DND-41 (cell line): ENCODE measurements around the gene PRKAG2.

Experiments used
- ATAC-seq: fragments of 200-7000 bp; cut with Tn5 transposase; 3 replicates; pipeline ENCODE4 v1.9.1; 2021; ENCODE audit warnings: low read depth; ENCODE audit not compliant: insufficient read depth
- DNase-seq: peaks from one replicate; pipeline ENCODE4 v3.0.0-alpha.2; 2020
- H2AFZ ChIP-seq: 2 replicates; pipeline ENCODE4 v1.6.0; 2012; ENCODE audit warnings: low read depth, low read length
- H3K27ac ChIP-seq: 2 replicates; pipeline ENCODE4 v1.5.1; 2012; ENCODE audit warnings: low read length, inconsistent platforms
- H3K27me3 ChIP-seq: fragments of 200-600 bp; sonication (generic); 2 replicates; pipeline ENCODE4 v1.6.0; 2012; ENCODE audit warnings: low read length, mild to moderate bottlenecking, inconsistent platforms; ENCODE audit not compliant: insufficient read depth, poor library complexity
- H3K36me3 ChIP-seq: 2 replicates; pipeline ENCODE4 v1.5.1; 2012; ENCODE audit warnings: low read length, inconsistent platforms; ENCODE audit not compliant: insufficient read depth
- H3K4me1 ChIP-seq: 2 replicates; pipeline ENCODE4 v1.5.1; 2012; ENCODE audit warnings: mild to moderate bottlenecking, low read length; ENCODE audit not compliant: insufficient read depth
- H3K4me2 ChIP-seq: 2 replicates; pipeline ENCODE4 v1.6.0; 2012; ENCODE audit warnings: mild to moderate bottlenecking, moderate library complexity, low read length, inconsistent platforms; ENCODE audit not compliant: insufficient read depth
- H3K4me3 ChIP-seq, 2 experiments: fragments of 200-600 bp in 1 of 2; shearing (Covaris generic) in 1 of 2; 2 replicates each; pipeline ENCODE4 v1.5.1; 2012 to 2016; ENCODE audit warnings: inconsistent platforms in 2 of 2, low read length in 2 of 2, mild to moderate bottlenecking in 2 of 2, low read depth in 1 of 2, moderate library complexity in 1 of 2
- H3K79me2 ChIP-seq: 2 replicates; pipeline ENCODE4 v1.6.0; 2012; ENCODE audit warnings: low read length, inconsistent platforms; ENCODE audit not compliant: insufficient read depth
- H3K9ac ChIP-seq: 2 replicates; pipeline ENCODE4 v1.6.0; 2012; ENCODE audit warnings: low read depth, mild to moderate bottlenecking, inconsistent platforms, low read length, moderate library complexity
- H3K9me3 ChIP-seq: 2 replicates; pipeline ENCODE4 v1.5.1; 2012; ENCODE audit warnings: low read length, moderate library complexity, mild to moderate bottlenecking, inconsistent platforms; ENCODE audit not compliant: insufficient read depth, severe bottlenecking
- H4K20me1 ChIP-seq: 2 replicates; pipeline ENCODE4 v1.6.0; 2012; ENCODE audit warnings: low read length; ENCODE audit not compliant: insufficient read depth
- EZH2 ChIP-seq: IDR thresholded peaks from 3 replicates; pipeline ENCODE4 v1.6.1; 2012; ENCODE audit warnings: borderline replicate concordance, low read depth, mild to moderate bottlenecking, moderate library complexity, low read length, inconsistent platforms; ENCODE audit not compliant: severe bottlenecking
- TF ChIP-seq, protein P1 (sequence below): IDR thresholded peaks from 2 replicates; pipeline ENCODE4 v1.5.1; 2012; ENCODE audit warnings: borderline replicate concordance, low read length, moderate library complexity, mild to moderate bottlenecking; ENCODE audit not compliant: poor library complexity, severe bottlenecking; ENCODE audit errors: extremely low read depth

The PRKAG2 gene

DNA sequence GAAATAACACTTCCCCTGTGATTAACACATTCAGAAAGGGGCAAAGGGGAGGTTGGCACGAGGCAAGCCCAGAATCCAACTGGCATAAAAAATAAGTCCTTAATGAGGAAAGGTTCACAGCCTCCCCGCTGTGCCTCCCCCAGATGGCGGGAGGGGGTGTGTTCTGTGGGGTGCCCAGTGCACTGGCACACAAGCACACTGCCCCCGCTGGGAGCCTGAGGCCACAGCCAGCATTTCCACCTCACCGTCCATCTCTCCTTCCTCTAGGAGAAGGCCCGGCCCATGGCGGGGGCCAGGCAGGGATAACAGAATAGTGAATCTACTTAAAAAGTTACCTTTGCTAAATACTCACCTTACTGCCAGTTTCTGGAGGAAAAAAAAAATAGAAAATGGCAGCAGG lies 43.2 kb downstream of the PRKAG2 start:
- no peaks in the 10 kb centered on the region for H4K20me1 ChIP-seq
- H3K9me3 ChIP-seq, result no peaks in the 10 kb centered on the region
- no peaks in the 10 kb centered on the region for H3K36me3 ChIP-seq
- no peaks in the 10 kb centered on the region for H3K79me2 ChIP-seq
- no peak overlapping the region for H3K27ac ChIP-seq
- H2AFZ ChIP-seq, result no peak overlapping the region
- peaks cover 5% of the 10 kb centered on the region for H3K4me1 ChIP-seq
- H3K4me2 ChIP-seq, result no peak overlapping the region
- H3K4me3 ChIP-seq, result no peak overlapping the region
- DNase-seq (no peak), ATAC-seq (no peak)
- H3K27me3 ChIP-seq, result peaks cover 4% of the 10 kb centered on the region
- no peak for TF ChIP-seq EZH2
- TF ChIP-seq, protein P1, sequence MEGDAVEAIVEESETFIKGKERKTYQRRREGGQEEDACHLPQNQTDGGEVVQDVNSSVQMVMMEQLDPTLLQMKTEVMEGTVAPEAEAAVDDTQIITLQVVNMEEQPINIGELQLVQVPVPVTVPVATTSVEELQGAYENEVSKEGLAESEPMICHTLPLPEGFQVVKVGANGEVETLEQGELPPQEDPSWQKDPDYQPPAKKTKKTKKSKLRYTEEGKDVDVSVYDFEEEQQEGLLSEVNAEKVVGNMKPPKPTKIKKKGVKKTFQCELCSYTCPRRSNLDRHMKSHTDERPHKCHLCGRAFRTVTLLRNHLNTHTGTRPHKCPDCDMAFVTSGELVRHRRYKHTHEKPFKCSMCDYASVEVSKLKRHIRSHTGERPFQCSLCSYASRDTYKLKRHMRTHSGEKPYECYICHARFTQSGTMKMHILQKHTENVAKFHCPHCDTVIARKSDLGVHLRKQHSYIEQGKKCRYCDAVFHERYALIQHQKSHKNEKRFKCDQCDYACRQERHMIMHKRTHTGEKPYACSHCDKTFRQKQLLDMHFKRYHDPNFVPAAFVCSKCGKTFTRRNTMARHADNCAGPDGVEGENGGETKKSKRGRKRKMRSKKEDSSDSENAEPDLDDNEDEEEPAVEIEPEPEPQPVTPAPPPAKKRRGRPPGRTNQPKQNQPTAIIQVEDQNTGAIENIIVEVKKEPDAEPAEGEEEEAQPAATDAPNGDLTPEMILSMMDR, result no peak
- H3K9ac ChIP-seq, result no peak overlapping the region

DNA sequence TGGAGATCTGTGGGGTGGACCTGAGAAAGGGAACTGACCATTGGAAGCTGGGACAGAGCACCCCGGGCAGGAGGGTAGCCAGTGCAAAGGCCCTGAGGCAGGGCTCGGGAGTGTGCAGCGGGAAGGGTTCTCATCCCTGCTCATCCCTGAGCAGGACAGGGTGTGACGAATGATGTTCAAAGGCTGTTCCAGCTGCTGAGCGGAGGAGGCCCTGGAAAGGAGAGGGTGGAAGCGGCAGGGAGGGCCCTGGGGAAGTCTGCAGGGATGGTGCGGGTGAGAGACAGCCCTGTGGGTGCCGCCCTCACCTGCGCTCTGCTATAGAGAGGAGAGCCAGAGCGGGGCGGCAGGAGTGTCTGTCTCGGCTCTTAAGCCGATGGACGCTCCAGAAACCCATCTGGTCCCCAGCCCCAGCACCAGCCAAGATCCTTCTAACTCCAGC lies 43.7 kb downstream of the PRKAG2 start:
- 0 out of 2 replicates have a peak, but pooled peaks cover under 1% of the 10 kb centered on the region for H3K4me1 ChIP-seq
- H3K9me3 ChIP-seq, result no peaks in the 10 kb centered on the region
- DNase-seq (no peak), ATAC-seq (no peak)
- peaks cover 4% of the 10 kb centered on the region for H3K27me3 ChIP-seq
- H3K4me3 ChIP-seq, result no peak overlapping the region
- no peaks in the 10 kb centered on the region for H4K20me1 ChIP-seq
- no peak overlapping the region for H3K9ac ChIP-seq
- no peak overlapping the region for H2AFZ ChIP-seq
- no peaks in the 10 kb centered on the region for H3K36me3 ChIP-seq
- TF ChIP-seq, protein P1, result no peak
- TF ChIP-seq EZH2, result no peak
- H3K79me2 ChIP-seq, result no peaks in the 10 kb centered on the region
- no peak overlapping the region for H3K27ac ChIP-seq
- H3K4me2 ChIP-seq, result no peak overlapping the region

DNA sequence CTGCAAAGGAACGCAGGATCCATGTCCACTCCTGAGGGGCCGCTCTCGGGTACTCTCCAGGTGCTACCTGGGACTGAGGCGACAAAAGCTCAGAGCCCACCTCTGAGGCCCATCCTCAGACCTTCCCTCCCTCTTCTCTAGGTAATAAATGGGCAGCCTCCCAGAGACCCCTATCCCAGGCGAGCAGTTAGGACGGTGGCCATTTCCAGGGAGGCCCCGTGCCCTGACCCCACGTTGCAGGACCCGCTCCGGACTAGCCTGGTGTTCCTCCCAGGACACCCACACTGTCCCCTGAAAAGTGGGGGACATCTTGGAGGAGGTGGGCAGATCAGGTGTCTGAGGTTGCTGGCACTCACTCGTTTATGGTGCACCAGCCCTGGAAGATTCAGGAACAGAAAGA lies 44.3 kb downstream of the PRKAG2 start:
- Histone ChIP-seq H3K27ac (no peak overlapping the region), H3K4me1 (no peaks in the 10 kb centered on the region), H3K36me3 (no peaks in the 10 kb centered on the region), H4K20me1 (no peaks in the 10 kb centered on the region), H3K9ac (no peak overlapping the region), H3K27me3 (peaks cover 4% of the 10 kb centered on the region), H3K4me3 (no peak overlapping the region), H3K9me3 (no peaks in the 10 kb centered on the region), H3K79me2 (no peaks in the 10 kb centered on the region), H3K4me2 (no peak overlapping the region), H2AFZ (no peak overlapping the region)
- TF ChIP-seq, protein P1, result no peak
- DNase-seq (no peak), ATAC-seq (no peak)

DNA sequence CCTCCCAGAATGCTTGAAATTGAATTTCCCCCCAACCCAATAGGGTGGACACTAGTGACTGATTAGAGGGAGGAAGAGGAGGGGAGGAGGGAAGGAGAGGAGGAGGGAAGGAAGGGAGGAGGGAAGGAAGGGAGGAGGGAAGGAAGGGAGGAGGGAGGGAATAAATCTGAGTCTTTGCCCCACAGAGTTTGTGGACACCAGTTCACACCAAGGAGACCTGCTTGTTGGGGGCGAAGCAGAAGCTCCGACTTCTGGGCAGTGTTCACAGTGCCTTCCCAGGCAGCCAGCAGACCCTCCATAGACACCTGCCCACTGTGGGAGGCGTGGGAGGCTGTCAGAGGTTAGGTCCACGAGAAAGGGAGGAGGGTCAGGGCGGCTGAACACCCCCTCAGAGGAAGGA lies 44.8 kb downstream of the PRKAG2 start:
- no peak overlapping the region for H3K4me2 ChIP-seq
- H3K27me3 ChIP-seq, result peaks cover 4% of the 10 kb centered on the region
- H3K4me3 ChIP-seq, result no peak overlapping the region
- H3K9me3 ChIP-seq, result no peaks in the 10 kb centered on the region
- H3K9ac ChIP-seq, result no peak overlapping the region
- no peak overlapping the region for H2AFZ ChIP-seq
- ATAC-seq (no peak), DNase-seq (no peak)
- no peaks in the 10 kb centered on the region for H3K36me3 ChIP-seq
- H3K4me1 ChIP-seq, result no peaks in the 10 kb centered on the region
- H3K27ac ChIP-seq, result no peak overlapping the region
- no peaks in the 10 kb centered on the region for H4K20me1 ChIP-seq
- TF ChIP-seq EZH2, result no peak
- TF ChIP-seq, protein P1, result no peak
- H3K79me2 ChIP-seq, result no peaks in the 10 kb centered on the region
